GM12878 (cell line): ENCODE measurements around the gene C3orf49. TPM values are rescaled to one million over a fixed set of nuclear protein-coding genes. Genes with fewer than 3 reads are reported as not detected.
A peak's percentile ranks its signal among the peaks of the same experiment; 100 is the strongest.

Source experiments
- ATAC-seq: fragments of 200-7000 bp; cut with Tn5 transposase; 3 replicates; pipeline ENCODE4 v1.9.1; 2020; ENCODE audit warnings: mild to moderate bottlenecking, moderate library complexity
- BruUV-seq: library from RNA; stranded (reverse); fragments of 400-500 nt; replicated peaks from 2 replicates; lab custom pipeline; 2021; lab: Mats Ljungman, UMichigan
- CTCF ChIA-PET: fragments of 300-600 bp; sonication (Branson Sonifier 250); formaldehyde crosslinking; extraction: SDS; loops from one replicate; lab custom pipeline; 2021; ENCODE audit warnings: inconsistent platforms; lab: Yijun Ruan, JAX
- POLR2A ChIA-PET: fragments of 350-600 bp; formaldehyde crosslinking; extraction: SDS; loops from one replicate; lab custom pipeline; 2021; ENCODE audit warnings: inconsistent platforms; lab: Charles Lee
- RAD21 ChIA-PET: fragments of 300-600 bp; sonication (Branson Sonifier 250); formaldehyde crosslinking; loops from one replicate; lab custom pipeline; 2023; ENCODE audit warnings: antibody characterized with exemption; ENCODE audit not compliant: unreplicated experiment; lab: Charles Lee
- SMC1A ChIA-PET: fragments of 300-600 bp; sonication (Branson Sonifier 250); formaldehyde crosslinking; loops from one replicate; lab custom pipeline; 2023; ENCODE audit not compliant: unreplicated experiment, uncharacterized antibody; lab: Charles Lee
- DNase-seq: peaks from one replicate; pipeline ENCODE4 v3.0.0-alpha.2; 2011; ENCODE audit warnings: low read depth, low spot score
- FAIRE-seq: peaks from 3 replicates; lab custom pipeline; 2011; peaks lifted over from hg19 to GRCh38; lab: Jason Lieb, UNC
- H2AFZ ChIP-seq: 2 replicates; pipeline ENCODE4 v1.6.0; 2011; ENCODE audit warnings: low read depth, low read length, control low read depth; ENCODE audit not compliant: control insufficient read depth
- H3K27ac ChIP-seq: 2 replicates; pipeline ENCODE4 v1.5.1; 2011; ENCODE audit warnings: control low read depth; ENCODE audit not compliant: control insufficient read depth, insufficient read depth
- H3K27me3 ChIP-seq, 2 experiments: replicated peaks in 1 of 2; 2 replicates each; pipeline versions ENCODE4 v1.6.0 to v1.6.1; 2011; ENCODE audit warnings: low read length in 1 of 2; ENCODE audit not compliant: control insufficient read depth in 2 of 2, insufficient read depth in 2 of 2
- H3K36me3 ChIP-seq, 2 experiments: 2 replicates each; pipeline ENCODE4 v1.5.1; 2011; ENCODE audit warnings: low read length in 1 of 2; ENCODE audit not compliant: control insufficient read depth in 2 of 2, insufficient read depth in 2 of 2
- H3K4me1 ChIP-seq: 2 replicates; pipeline ENCODE4 v1.6.1; 2011; ENCODE audit warnings: mild to moderate bottlenecking, low read length, moderate library complexity, mixed read lengths; ENCODE audit not compliant: control insufficient read depth, insufficient read depth
- H3K4me2 ChIP-seq: 2 replicates; pipeline ENCODE4 v1.6.0; 2011; ENCODE audit warnings: control low read depth; ENCODE audit not compliant: control insufficient read depth, insufficient read depth
- H3K4me3 ChIP-seq: fragments of 200-600 bp; sonication (generic); 2 replicates; pipeline ENCODE4 v1.5.1; 2016
- H3K79me2 ChIP-seq: 2 replicates; pipeline ENCODE4 v1.6.0; 2011; ENCODE audit warnings: low read length; ENCODE audit not compliant: control insufficient read depth, insufficient read depth
- H3K9ac ChIP-seq: 2 replicates; pipeline ENCODE4 v1.8.0; 2011; ENCODE audit warnings: low read length, control low read depth, mixed read lengths; ENCODE audit not compliant: control insufficient read depth, insufficient read depth
- H3K9me3 ChIP-seq: replicated peaks from 3 replicates; pipeline ENCODE4 v1.5.1; 2011; ENCODE audit warnings: mild to moderate bottlenecking, low read length; ENCODE audit not compliant: control insufficient read depth, insufficient read depth
- H4K20me1 ChIP-seq: 2 replicates; pipeline ENCODE4 v1.6.0; 2011; ENCODE audit not compliant: control insufficient read depth, insufficient read depth
- BHLHE40 ChIP-seq, 2 experiments: fragments of 450-650 bp in 1 of 2; IDR thresholded peaks; 2 replicates each; pipeline ENCODE4 v1.6.1; 2011 to 2017; ENCODE audit warnings: low read depth in 2 of 2, borderline replicate concordance in 1 of 2, improper control_type of control experiment in 1 of 2, low read length in 1 of 2, mild to moderate bottlenecking in 1 of 2
- CBX3 ChIP-seq: fragments of 200-600 bp; sonication (generic); IDR thresholded peaks from 2 replicates; pipeline ENCODE4 v1.6.1; 2016; ENCODE audit warnings: low read depth, borderline replicate concordance
- HDGF ChIP-seq: fragments of 450-650 bp; IDR thresholded peaks from 2 replicates; pipeline ENCODE4 v1.6.1; 2016; ENCODE audit warnings: antibody characterized with exemption
- IKZF2 ChIP-seq, 2 experiments: fragments of 450-650 bp; IDR thresholded peaks; 2 replicates each; pipeline ENCODE4 v1.6.1; 2017; ENCODE audit warnings: mild to moderate bottlenecking in 2 of 2, moderate library complexity in 2 of 2
- MTA2 ChIP-seq: fragments of 450-650 bp; IDR thresholded peaks from 2 replicates; pipeline ENCODE4 v1.6.1; 2016; ENCODE audit warnings: low read depth, mild to moderate bottlenecking, moderate library complexity
- NBN ChIP-seq: fragments of 450-650 bp; IDR thresholded peaks from 2 replicates; pipeline ENCODE4 v1.6.1; 2016
- NFXL1 ChIP-seq: fragments of 450-650 bp; IDR thresholded peaks from 2 replicates; pipeline ENCODE4 v1.6.1; 2017; ENCODE audit warnings: antibody characterized with exemption, mild to moderate bottlenecking, borderline replicate concordance
- POLR2A ChIP-seq: IDR thresholded peaks from 2 replicates; pipeline ENCODE4 v1.6.1; 2011; ENCODE audit warnings: low read depth, mild to moderate bottlenecking, low read length
- ZNF217 ChIP-seq: fragments of 450-650 bp; IDR thresholded peaks from 2 replicates; pipeline ENCODE4 v1.6.1; 2017; ENCODE audit warnings: antibody characterized with exemption, mild to moderate bottlenecking
- WGBS: methylation state at CpG from one replicate; pipeline ENCODE4 v1.1.6; 2016; ENCODE audit warnings: low lambda C conversion rate; ENCODE audit not compliant: insufficient replicate concordance, insufficient coverage; ENCODE audit errors: missing lambda C conversion rate; 5-methylcytosine and 5-hydroxymethylcytosine counted together
- in situ Hi-C: fragments of 300-500 bp; cut with MboI; formaldehyde crosslinking; loops from 9 replicates; pipeline ENCODE4 v1.14.3; 2018; ENCODE audit warnings: mixed read lengths
- intact Hi-C: fragments of 100-400 bp; cut with micrococcal nuclease; formaldehyde crosslinking; loops from one replicate; pipeline ENCODE4 v1.14.2; 2022; ENCODE audit not compliant: unreplicated experiment
- polyA plus RNA-seq, 11 experiments: library from polyadenylated mRNA; depleted of rRNA in 4 of 11; unstranded in 6 of 11; stranded (reverse) in 5 of 11; fragments of >200 nt; fragmentation: Nextera tagmentation in 4 of 11; fragmentation: Illumina TruSeq in 1 of 11; extraction: Ambion mirVana in 4 of 11; extraction: Trizol in 1 of 11; gene quantifications; 1 replicate in 1 of 11; 2 replicates in 10 of 11; pipeline versions ENCODE4 v1.2.1 to v1.2.3, GENCODE V29; 2011 to 2016; ENCODE audit warnings: inconsistent platforms in 2 of 11, missing spikeins in 2 of 11, low read depth in 1 of 11
- total RNA-seq, 4 experiments: library from RNA; depleted of rRNA in 3 of 4; stranded (reverse); fragments of >200 nt in 3 of 4; fragmentation: Illumina TruSeq in 1 of 4; extraction: Trizol in 1 of 4; gene quantifications; 2 replicates each; pipeline versions ENCODE4 v1.2.1 to v1.2.3, GENCODE V29; 2013 to 2021
- TF ChIP-seq, protein P1 (sequence below): fragments of 450-650 bp; conservative IDR thresholded peaks from 2 replicates; pipeline ENCODE4 v1.6.1; 2017; ENCODE audit warnings: mild to moderate bottlenecking, moderate library complexity

The C3orf49 gene
- total and polyA plus RNA-seq, 10 of the 15 experiments (the other 5 are each of a cell fraction or from before 2014, with no cell fraction given) = 0.21 TPM; not detected in 9

DNA sequence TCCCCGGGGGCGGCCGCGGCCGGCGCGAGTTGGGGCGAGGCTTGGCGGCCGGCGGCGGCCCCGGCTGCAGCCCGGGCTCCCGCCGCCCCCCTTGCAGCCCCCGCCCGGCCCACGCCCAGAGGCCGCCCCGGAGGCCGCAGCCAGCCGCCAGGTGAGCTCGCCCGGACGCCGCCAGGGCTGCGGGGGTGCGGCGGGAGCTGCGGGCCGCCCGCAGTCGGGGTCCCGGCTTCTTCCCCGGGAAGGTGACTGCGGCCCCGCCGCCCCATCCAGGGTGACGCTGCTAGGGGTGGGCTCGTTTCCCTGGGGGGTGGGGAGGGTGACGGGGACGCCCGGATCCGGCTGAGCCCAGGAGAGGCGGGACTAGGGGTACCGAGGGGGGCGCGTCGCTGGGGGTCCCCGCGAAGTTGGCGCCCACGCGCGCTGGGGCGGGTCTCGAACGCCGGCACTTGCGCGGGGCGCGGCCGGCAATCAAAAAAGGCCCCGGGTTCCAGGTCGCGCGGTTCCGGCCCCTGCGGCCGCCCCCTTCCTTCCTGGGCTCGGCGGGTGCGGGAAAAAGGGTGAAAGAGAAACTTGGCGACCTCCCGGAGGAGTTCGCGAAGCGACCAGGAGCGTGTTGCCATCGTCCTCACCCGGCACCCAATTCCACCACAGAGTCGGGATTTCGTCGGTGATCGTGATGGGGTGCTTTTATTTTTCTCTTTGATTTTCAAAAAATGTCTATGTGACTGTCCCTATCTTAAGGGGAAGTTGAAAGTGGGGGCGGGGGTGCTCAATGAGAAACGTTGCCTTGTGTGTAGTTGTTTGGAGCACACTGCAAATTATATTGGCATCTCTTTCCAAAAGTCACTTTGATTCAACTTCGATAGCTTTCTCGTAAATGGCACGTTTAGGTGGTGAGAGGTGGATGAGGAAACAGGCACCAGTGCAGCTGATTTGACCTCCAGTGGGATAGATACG, 45.2 kb downstream of the C3orf49 start (continued):
- TF ChIP-seq, protein P1, sequence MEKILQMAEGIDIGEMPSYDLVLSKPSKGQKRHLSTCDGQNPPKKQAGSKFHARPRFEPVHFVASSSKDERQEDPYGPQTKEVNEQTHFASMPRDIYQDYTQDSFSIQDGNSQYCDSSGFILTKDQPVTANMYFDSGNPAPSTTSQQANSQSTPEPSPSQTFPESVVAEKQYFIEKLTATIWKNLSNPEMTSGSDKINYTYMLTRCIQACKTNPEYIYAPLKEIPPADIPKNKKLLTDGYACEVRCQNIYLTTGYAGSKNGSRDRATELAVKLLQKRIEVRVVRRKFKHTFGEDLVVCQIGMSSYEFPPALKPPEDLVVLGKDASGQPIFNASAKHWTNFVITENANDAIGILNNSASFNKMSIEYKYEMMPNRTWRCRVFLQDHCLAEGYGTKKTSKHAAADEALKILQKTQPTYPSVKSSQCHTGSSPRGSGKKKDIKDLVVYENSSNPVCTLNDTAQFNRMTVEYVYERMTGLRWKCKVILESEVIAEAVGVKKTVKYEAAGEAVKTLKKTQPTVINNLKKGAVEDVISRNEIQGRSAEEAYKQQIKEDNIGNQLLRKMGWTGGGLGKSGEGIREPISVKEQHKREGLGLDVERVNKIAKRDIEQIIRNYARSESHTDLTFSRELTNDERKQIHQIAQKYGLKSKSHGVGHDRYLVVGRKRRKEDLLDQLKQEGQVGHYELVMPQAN = peak; percentile 39; the same call in 1 of the 2 replicates
- 0 out of 2 replicates have a peak, but pooled peaks have one; percentile 20 for TF ChIP-seq POLR2A
- peak; percentile 18; the same call in 1 of the 2 replicates for TF ChIP-seq MTA2
- TF ChIP-seq NBN = peak; percentile 68; the same call in 1 of the 2 replicates
- TF ChIP-seq BHLHE40 (IDR thresholded peaks at IDR 0.05; ENCODE audit: borderline replicate concordance in 1 of 2, low read depth in 2 of 2, low read length in 1 of 2) = 0 out of 4 replicates have a peak, but pooled peaks of 1 of the 2 experiments have one; percentile 9
- TF ChIP-seq CBX3 = no peak
- peak; percentile 29; the same call in 1 of the 2 replicates for TF ChIP-seq ZNF217

DNA sequence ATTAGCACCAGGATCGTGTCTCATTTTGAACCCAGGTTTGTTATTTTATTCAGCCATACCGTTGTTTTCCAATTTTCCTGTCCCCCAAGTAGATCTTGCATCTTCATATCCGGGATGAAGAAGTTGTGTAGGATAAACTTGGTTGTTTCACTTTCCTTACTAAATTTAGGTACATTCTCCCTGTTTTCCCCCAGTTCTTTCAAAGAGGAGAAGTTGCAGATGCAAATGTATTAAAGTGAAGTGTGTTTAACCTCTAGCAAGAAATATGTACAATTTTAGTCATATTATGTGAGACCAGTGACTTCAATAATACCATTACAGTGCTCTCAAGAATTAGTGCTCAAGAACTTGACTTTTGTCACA, 45.8 kb downstream of the C3orf49 start:
- peaks cover 77% of the 10 kb centered on the region for H3K79me2 ChIP-seq
- peak overlapping the region; percentile 91 for H3K27ac ChIP-seq
- peak overlapping the region; percentile 49 for H2AFZ ChIP-seq
- ChIA-PET SMC1A (interaction anchor here (0.9 to 1.0 kb wide), 2 partner anchors 12 to 33 kb away, joined by 3 read pairs; no protein-coding TSS in a partner anchor), CTCF (interaction anchor here (0.6 kb wide), 1 partner anchor 42 kb away, joined by 4 read pairs; no protein-coding TSS in a partner anchor), RAD21 (interaction anchor here (1.4 kb wide), 1 partner anchor 47 kb away, joined by 5 read pairs; the partner anchor contains the start of gene SCAANT1), POLR2A (interaction anchor here (1.4 kb wide), 1 partner anchor 11 kb away, joined by 5 read pairs; no protein-coding TSS in a partner anchor)
- H3K4me2 ChIP-seq = peak overlapping the region; percentile 86
- ATAC-seq = no peak
- no peaks in the 10 kb centered on the region for H4K20me1 ChIP-seq
- BruUV-seq = TSS peak; percentile 73
- H3K4me1 ChIP-seq = peaks cover 7% of the 10 kb centered on the region; the same call in 1 of the 2 replicates
- peak overlapping the region; percentile 91 for H3K9ac ChIP-seq
- no peaks in the 10 kb centered on the region for H3K27me3 ChIP-seq
- TF ChIP-seq HDGF (no peak), IKZF2 (IDR thresholded peaks at IDR 0.05) (0 out of 4 replicates have a peak, but pooled peaks of 1 of the 2 experiments have one; percentile 12), NFXL1 (peak; percentile 27; the same call in 1 of the 2 replicates)
- H3K4me3 ChIP-seq = peak overlapping the region; percentile 70
- FAIRE-seq = no peak
- intact Hi-C loops (loop anchor here (2.0 kb wide), 1 partner anchor 46 kb away; no protein-coding TSS in a partner anchor), in situ Hi-C loops (no loop called here)
- H3K36me3 ChIP-seq = no peaks in the 10 kb centered on the region
- WGBS = 0% methylated on average over 3 of the region's 3 CpGs
- no peak for DNase-seq
- H3K9me3 ChIP-seq = no peaks in the 10 kb centered on the region
